ENCODE data around the gene FAM168A.

FAM168A gene

DNA sequence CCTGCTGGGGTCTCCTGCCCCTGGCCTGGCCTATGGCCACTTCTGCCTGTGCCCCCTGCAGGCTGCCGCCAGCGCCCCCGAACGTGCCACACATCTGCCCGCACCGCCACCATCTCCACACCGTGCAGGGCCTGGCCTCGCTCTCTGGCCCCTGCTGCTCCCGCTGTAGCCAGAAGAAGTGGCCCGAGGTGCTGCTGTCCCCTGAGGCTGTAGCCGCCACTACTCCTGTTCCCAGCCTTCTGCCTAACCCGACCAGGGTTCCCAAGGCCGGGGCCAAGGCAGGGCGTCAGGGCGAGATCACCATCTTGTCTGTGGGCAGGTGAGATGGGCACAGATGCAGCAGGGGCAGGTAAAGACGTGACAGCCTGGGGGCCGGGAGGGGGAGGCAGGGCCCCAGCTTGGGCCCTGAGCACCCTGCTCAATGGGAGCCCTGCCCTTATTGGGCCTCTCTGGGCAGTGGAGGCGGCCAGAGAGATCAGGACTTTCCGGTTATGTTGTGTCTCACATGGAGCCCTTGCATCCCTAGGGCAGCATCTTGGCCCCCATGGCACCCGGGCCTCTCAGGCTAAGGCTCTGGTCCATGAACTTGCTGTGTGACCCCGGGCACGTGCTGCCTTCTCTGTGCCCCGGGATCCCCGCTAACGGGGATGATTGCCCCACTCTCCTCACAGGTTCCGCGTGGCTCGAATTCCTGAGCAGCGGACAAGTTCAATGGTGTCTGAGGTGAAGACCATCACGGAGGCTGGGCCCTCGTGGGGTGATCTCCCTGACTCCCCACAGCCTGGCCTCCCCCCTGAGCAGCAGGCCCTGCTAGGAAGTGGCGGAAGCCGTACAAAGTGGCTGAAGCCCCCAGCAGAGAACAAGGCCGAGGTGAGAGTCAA, 203.3 kb downstream of the FAM168A start:
- ATAC-seq (ENCODE audit: low read depth) (no peak), DNase-seq (ENCODE audit: low spot score in 2 of 2) (no peak)
- Mint-ChIP-seq H3K36me3 (peaks cover 34% of the 10 kb centered on the region), H3K27me3 (no peaks in the 10 kb centered on the region), H3K27ac (no peak overlapping the region), H3K4me3 (no peak overlapping the region), H3K9me3 (no peaks in the 10 kb centered on the region), H3K4me1 (peaks cover 19% of the 10 kb centered on the region)

DNA sequence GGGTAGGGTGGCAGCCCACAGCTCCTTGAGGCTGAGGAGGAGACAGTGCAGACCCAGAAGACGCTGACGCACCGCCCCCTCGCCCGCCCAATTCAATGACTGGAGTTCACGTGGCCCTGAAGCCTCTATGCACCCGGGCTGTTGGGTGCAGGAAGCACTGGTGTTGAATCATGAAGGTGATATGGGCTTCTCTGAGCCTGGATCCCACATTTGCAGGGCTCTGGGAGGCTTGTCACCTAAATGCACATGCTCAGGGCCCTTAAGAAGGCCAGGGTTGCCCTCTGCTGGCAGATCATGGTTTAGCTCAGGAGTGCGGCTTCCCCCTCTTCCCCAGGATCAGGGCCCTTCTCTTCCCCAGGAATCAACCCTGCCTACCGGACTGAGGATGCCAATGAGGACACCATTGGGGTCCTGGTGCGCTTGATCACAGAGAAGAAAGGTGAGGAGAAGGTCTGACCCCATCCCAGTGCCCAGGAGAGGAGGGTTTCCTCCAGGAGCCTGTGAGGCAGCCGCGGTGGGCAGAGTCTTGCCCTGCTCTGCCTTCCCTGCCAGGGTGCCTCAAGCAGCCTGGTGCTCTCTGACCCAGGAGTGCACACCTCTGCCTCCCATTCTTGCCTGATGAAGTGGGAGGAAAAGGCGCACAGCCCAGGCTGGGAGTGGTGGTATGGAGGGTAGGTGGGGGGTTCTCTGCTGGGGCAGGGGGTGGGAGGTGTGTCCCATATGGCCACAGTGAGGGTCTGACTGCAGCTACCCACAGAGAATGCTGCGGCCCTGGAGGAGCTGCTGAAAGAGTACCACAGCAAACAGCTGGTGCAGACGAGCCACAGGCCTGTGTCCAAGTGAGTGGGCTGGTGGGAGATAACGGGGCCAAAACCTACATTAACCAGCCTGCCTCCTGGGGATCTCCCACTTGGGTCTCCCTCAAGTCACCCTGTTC, 204.2 kb downstream of the FAM168A start:
- no peak overlapping the region for H3K27ac Mint-ChIP-seq
- H3K4me3 Mint-ChIP-seq: no peak overlapping the region
- peak; percentile 68 to 75 for DNase-seq (ENCODE audit: low spot score in 2 of 2)
- ATAC-seq (ENCODE audit: low read depth): peak; percentile 75
- peaks cover 33% of the 10 kb centered on the region for H3K36me3 Mint-ChIP-seq
- H3K27me3 Mint-ChIP-seq: no peaks in the 10 kb centered on the region
- no peaks in the 10 kb centered on the region for H3K9me3 Mint-ChIP-seq
- H3K4me1 Mint-ChIP-seq: peaks cover 26% of the 10 kb centered on the region

DNA sequence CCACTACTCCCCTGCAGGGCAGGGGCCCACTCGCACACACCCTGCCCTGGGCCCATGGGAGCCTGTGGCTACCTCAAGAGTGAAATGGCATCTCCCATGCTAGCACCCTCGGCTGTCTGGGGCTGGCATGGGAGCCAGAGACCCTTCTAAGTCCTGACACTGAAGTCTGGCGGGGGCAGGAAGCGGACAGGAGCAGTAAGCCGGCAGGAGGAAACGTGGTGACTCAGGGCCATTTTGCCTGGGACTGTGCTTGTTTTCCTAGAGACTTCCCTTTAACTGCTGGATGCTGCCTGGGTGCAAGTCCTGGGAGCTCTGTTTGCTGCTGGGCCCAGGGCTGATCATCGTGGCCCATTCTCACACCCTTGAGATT, 204.9 kb downstream of the FAM168A start:
- peaks cover 31% of the 10 kb centered on the region for H3K4me1 Mint-ChIP-seq
- no peak overlapping the region for H3K27ac Mint-ChIP-seq
- no peaks in the 10 kb centered on the region for H3K9me3 Mint-ChIP-seq
- no peak overlapping the region for H3K4me3 Mint-ChIP-seq
- H3K36me3 Mint-ChIP-seq: peaks cover 32% of the 10 kb centered on the region
- ATAC-seq (ENCODE audit: low read depth) (peak; percentile 7), DNase-seq (ENCODE audit: low spot score in 2 of 2) (no peak)
- H3K27me3 Mint-ChIP-seq: no peaks in the 10 kb centered on the region

DNA sequence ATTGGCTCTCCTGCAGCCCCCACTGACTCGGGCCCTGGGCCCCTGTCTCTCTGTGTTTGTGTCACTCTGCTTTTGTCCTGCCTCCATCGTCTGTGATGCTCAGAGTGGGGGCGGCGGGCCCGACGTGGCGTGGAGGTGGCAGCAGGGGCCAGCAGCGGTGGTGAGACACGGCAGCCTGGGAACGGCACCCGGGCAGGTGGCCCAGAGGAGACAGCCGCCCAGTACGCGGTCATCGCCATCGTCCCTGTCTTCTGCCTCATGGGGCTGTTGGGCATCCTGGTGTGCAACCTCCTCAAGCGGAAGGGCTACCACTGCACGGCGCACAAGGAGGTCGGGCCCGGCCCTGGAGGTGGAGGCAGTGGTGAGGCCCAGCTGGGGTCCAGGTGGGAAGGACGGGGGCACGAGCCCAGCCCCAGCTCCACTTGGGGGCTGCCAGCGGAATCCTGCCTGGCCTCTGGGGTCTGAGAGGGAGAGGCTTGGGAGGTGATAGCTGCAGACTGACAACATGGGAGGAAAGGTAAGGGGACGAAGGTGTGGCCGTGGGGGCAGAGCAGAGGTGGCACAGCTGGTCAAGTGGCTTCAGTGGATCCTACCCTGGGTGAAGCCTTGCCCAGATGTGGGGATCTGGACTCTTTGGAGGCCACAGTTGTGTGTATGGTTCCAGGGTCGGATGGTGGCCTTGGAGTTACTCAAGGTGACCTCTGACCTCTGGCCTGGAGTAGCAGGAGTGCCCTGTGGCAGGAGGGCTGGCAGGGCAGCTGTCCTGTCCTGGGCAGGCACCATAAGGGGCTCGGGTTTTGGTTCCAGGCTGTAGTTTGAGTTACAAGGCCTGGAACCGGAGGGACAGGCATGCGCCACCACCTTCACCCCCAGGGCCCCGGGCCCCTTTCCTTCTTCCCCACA, 205.6 kb downstream of the FAM168A start:
- no peak for DNase-seq (ENCODE audit: low spot score in 2 of 2)
- Mint-ChIP-seq H3K4me3 (no peak overlapping the region), H3K27me3 (no peaks in the 10 kb centered on the region), H3K36me3 (peaks cover 26% of the 10 kb centered on the region), H3K9me3 (no peaks in the 10 kb centered on the region), H3K27ac (peak overlapping the region; percentile 50), H3K4me1 (peaks cover 35% of the 10 kb centered on the region)
- ATAC-seq (ENCODE audit: low read depth): no peak

DNA sequence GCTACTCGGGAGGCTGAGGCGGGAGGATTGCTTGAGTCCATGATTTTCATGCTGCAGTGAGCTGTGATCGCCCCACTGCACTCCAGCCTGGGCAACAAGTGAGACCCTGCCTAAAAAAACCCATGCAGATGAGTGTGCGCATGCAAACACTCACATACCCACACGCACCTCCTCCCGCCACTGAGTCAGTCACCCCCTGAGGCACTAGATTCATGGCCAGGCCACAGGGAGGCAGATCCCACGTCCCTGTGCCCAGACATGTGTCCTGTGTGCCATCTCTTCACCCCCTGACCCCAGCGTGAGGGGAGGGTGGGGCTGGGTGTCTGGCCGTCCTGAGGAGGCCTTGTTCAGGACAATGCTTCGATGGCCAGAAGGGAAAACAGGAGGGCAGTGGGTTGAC, 206.2 kb downstream of the FAM168A start:
- ATAC-seq (ENCODE audit: low read depth): no peak
- H3K27me3 Mint-ChIP-seq: no peaks in the 10 kb centered on the region
- H3K4me3 Mint-ChIP-seq: no peak overlapping the region
- peaks cover 22% of the 10 kb centered on the region for H3K36me3 Mint-ChIP-seq
- H3K4me1 Mint-ChIP-seq: peaks cover 37% of the 10 kb centered on the region
- no peak overlapping the region for H3K27ac Mint-ChIP-seq
- no peak for DNase-seq (ENCODE audit: low spot score in 2 of 2)
- no peaks in the 10 kb centered on the region for H3K9me3 Mint-ChIP-seq

- DNase-seq (ENCODE audit: low spot score in 2 of 2) (no peak), ATAC-seq (ENCODE audit: low read depth) (no peak)
- Mint-ChIP-seq H3K27ac (peak overlapping the region; percentile 94), H3K36me3 (peaks cover 19% of the 10 kb centered on the region), H3K9me3 (no peaks in the 10 kb centered on the region), H3K4me3 (no peak overlapping the region), H3K27me3 (no peaks in the 10 kb centered on the region), H3K4me1 (peaks cover 45% of the 10 kb centered on the region)
Observed at GRCh38 chr11:73390601-73391565, 207.0 kb downstream of the FAM168A start.

- H3K4me1 Mint-ChIP-seq: peaks cover 46% of the 10 kb centered on the region
- DNase-seq (ENCODE audit: low spot score in 2 of 2) (no peak), ATAC-seq (ENCODE audit: low read depth) (no peak)
- H3K27me3 Mint-ChIP-seq: no peaks in the 10 kb centered on the region
- no peaks in the 10 kb centered on the region for H3K9me3 Mint-ChIP-seq
- H3K36me3 Mint-ChIP-seq: peaks cover 16% of the 10 kb centered on the region
- peak overlapping the region; percentile 94 for H3K27ac Mint-ChIP-seq
- H3K4me3 Mint-ChIP-seq: no peak overlapping the region
Observed at GRCh38 chr11:73389916-73390315, 208.0 kb downstream of the FAM168A start.

DNA sequence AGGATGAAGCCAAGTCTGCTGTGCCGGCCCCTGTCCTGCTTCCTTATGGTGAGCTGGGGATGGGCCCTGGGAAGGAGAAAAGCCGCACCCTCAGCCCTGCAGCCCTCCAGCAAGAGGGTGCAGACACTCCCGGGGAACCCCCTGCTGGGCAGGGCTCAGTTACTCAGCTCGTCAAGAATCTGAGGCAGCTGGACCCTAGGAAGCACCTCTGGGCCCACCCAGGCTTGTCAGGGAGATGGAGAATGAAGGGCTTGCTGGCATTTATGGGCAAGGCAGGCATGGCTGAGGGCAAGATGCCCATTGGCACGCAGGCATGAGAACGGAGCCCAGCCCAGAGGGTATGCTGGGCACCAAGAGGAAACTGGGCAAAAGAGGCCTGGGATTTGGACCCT, 208.8 kb downstream of the FAM168A start:
- no peaks in the 10 kb centered on the region for H3K9me3 Mint-ChIP-seq
- ATAC-seq (ENCODE audit: low read depth): no peak
- H3K27me3 Mint-ChIP-seq: no peaks in the 10 kb centered on the region
- DNase-seq (ENCODE audit: low spot score in 2 of 2): no peak
- peak overlapping the region; percentile 43 for H3K4me3 Mint-ChIP-seq
- H3K27ac Mint-ChIP-seq: peak overlapping the region; percentile 94
- peaks cover 53% of the 10 kb centered on the region for H3K4me1 Mint-ChIP-seq
- peaks cover 14% of the 10 kb centered on the region for H3K36me3 Mint-ChIP-seq

GRCh38 chr11:73388265-73389133, 209.4 kb downstream of the FAM168A start:
- peak overlapping the region; percentile 96 for H3K27ac Mint-ChIP-seq
- peak overlapping the region; percentile 73 for H3K4me3 Mint-ChIP-seq
- peaks cover 10% of the 10 kb centered on the region for H3K36me3 Mint-ChIP-seq
- H3K9me3 Mint-ChIP-seq: no peaks in the 10 kb centered on the region
- no peak for DNase-seq (ENCODE audit: low spot score in 2 of 2)
- no peak for ATAC-seq (ENCODE audit: low read depth)
- H3K27me3 Mint-ChIP-seq: no peaks in the 10 kb centered on the region
- H3K4me1 Mint-ChIP-seq: peaks cover 60% of the 10 kb centered on the region

DNA sequence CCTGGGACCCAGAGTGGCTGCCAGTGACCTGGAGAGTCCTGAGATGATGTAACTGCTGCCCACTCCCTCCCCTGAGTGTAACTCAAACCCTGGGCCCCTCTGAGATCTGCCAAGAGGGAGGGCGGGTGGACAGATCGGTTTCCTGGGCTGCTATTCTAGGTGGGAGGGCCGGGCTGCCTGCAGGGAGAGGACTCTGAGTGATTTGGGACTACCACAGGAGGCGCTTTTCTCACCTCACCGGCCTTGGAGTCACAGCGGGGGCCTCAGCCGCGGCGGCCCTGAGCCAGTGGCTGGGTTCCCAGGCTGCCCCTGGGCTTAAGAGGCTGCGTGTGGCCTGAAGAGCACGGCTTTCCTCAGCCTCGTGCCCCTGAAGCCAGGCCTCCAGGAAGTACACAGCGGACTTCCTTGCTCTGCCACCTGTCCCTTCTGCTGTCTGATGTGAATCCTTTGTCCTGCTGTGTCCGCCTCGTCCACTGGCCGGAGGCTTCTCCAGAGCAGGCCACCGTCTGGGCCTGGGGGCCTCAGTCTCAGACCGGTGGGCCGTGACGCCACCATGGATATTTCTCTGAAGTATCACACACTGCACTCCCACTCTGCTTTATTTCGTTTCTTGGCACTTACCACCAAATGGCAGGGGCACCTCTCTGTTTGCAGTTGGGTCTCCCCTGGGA, 210.2 kb downstream of the FAM168A start:
- no peak for ATAC-seq (ENCODE audit: low read depth)
- H3K4me3 Mint-ChIP-seq: peak overlapping the region; percentile 73
- no peak for DNase-seq (ENCODE audit: low spot score in 2 of 2)

DNA sequence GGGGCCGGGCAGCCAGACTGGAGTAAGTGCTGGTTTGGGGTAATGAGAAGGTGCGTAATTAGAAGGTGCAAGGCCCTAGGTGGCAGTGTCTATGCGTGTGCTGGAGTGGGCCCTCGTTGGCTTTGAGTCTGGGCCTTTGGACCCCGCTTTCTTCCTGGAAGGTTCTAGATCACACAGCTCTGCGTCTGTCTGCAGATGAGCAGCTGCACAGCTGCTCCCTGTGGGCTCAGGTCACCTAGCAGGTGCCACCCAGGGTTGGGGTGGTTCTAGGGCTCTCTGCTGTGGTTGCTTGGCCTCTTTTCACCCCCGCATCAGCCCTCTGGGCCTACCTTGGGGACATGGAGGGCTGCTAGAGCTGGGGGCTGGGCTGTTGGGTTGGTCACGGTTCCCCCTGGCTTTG, 211.4 kb downstream of the FAM168A start:
- no peaks in the 10 kb centered on the region for H3K9me3 Mint-ChIP-seq
- H3K27me3 Mint-ChIP-seq: no peaks in the 10 kb centered on the region
- no peak for DNase-seq (ENCODE audit: low spot score in 2 of 2)
- no peak for ATAC-seq (ENCODE audit: low read depth)
- peak overlapping the region; percentile 28 for H3K4me3 Mint-ChIP-seq
- H3K36me3 Mint-ChIP-seq: peaks cover 4% of the 10 kb centered on the region
- H3K4me1 Mint-ChIP-seq: peaks cover 76% of the 10 kb centered on the region
- peak overlapping the region; percentile 96 for H3K27ac Mint-ChIP-seq

More for the DNA sequence above, 210.2 kb downstream of the FAM168A start:
- Mint-ChIP-seq H3K27ac (peak overlapping the region; percentile 96), H3K9me3 (no peaks in the 10 kb centered on the region), H3K27me3 (no peaks in the 10 kb centered on the region), H3K4me1 (peaks cover 67% of the 10 kb centered on the region), H3K36me3 (peaks cover 9% of the 10 kb centered on the region)

Measured in memory B cell (primary cell).